IMR-90 (cell line): ENCODE data around the gene PRTFDC1.

Source experiments
- MXI1 ChIP-seq: IDR thresholded peaks from 2 replicates; pipeline ENCODE4 v1.6.1; 2012; ENCODE audit warnings: low read depth, mild to moderate bottlenecking, low read length, moderate library complexity, borderline replicate concordance
- POLR2A ChIP-seq: IDR thresholded peaks from 2 replicates; pipeline ENCODE4 v1.6.1; 2012; ENCODE audit warnings: mild to moderate bottlenecking, low read depth, low read length
- TF ChIP-seq, protein P1 (sequence below): conservative IDR thresholded peaks from 2 replicates; pipeline ENCODE4 v1.5.1; 2012; ENCODE audit warnings: mild to moderate bottlenecking, low read depth, low read length, improper control_type of control experiment
- TF ChIP-seq, protein P2 (sequence below): fragments of 150-350 bp; IDR thresholded peaks from 2 replicates; pipeline ENCODE4 v1.6.1; 2016; ENCODE audit warnings: low read depth, mild to moderate bottlenecking, low read length, moderate library complexity, borderline replicate concordance

DNA sequence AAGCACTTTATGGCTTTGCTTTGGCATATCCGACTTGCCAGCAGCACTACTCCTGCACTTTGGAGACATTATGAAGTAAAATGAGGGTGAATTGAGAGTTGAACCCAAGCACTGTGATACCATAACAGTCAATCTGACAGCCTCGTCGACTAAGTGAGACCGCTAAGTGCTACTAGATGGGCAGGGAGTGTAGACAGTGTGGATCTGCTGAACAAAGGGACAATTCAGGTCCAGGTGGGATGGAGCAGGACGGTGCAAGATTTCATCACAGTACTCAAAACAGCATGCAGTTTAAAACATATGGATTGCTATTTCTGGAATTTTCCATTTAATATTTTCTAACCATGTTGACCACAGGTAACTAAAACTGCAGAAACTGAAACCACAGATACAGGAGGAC, 20.8 kb upstream of the PRTFDC1 start:
- TF ChIP-seq, protein P1, sequence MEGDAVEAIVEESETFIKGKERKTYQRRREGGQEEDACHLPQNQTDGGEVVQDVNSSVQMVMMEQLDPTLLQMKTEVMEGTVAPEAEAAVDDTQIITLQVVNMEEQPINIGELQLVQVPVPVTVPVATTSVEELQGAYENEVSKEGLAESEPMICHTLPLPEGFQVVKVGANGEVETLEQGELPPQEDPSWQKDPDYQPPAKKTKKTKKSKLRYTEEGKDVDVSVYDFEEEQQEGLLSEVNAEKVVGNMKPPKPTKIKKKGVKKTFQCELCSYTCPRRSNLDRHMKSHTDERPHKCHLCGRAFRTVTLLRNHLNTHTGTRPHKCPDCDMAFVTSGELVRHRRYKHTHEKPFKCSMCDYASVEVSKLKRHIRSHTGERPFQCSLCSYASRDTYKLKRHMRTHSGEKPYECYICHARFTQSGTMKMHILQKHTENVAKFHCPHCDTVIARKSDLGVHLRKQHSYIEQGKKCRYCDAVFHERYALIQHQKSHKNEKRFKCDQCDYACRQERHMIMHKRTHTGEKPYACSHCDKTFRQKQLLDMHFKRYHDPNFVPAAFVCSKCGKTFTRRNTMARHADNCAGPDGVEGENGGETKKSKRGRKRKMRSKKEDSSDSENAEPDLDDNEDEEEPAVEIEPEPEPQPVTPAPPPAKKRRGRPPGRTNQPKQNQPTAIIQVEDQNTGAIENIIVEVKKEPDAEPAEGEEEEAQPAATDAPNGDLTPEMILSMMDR: no peak
- TF ChIP-seq, protein P2, sequence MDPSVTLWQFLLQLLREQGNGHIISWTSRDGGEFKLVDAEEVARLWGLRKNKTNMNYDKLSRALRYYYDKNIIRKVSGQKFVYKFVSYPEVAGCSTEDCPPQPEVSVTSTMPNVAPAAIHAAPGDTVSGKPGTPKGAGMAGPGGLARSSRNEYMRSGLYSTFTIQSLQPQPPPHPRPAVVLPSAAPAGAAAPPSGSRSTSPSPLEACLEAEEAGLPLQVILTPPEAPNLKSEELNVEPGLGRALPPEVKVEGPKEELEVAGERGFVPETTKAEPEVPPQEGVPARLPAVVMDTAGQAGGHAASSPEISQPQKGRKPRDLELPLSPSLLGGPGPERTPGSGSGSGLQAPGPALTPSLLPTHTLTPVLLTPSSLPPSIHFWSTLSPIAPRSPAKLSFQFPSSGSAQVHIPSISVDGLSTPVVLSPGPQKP: no peak
- TF ChIP-seq POLR2A (no peak), MXI1 (no peak)
